SU-DHL-6 (cell line): ENCODE measurements around the gene BIN2.
"Not testable (repeated sequence)": the region's sequence is repeated elsewhere in the genome, so short reads cannot be mapped to it uniquely, and the experiment has no call there.

Experiments
- H2AFZ ChIP-seq: fragments of 200-600 bp; sonication (generic); 2 replicates; pipeline ENCODE4 v1.6.1; 2014; ENCODE audit warnings: low read depth, mild to moderate bottlenecking, moderate library complexity, mixed read lengths, antibody characterized with exemption, low read length; ENCODE audit not compliant: severe bottlenecking
- H3F3A ChIP-seq: fragments of 200-600 bp; shearing (Covaris generic); 2 replicates; pipeline ENCODE4 v1.6.0; 2016; ENCODE audit warnings: antibody characterized with exemption, mild to moderate bottlenecking; ENCODE audit not compliant: insufficient read depth
- H3K27ac ChIP-seq: fragments of 200-600 bp; sonication (generic); 2 replicates; pipeline ENCODE4 v1.5.1; 2016; ENCODE audit warnings: low read depth, mild to moderate bottlenecking, low read length, moderate library complexity, mixed read lengths
- H3K27me3 ChIP-seq: fragments of 200-600 bp; sonication (generic), shearing (Covaris generic); 2 replicates; pipeline ENCODE4 v1.6.0; 2014; ENCODE audit warnings: mild to moderate bottlenecking, low read length
- H3K36me3 ChIP-seq: fragments of 200-600 bp; sonication (generic); 2 replicates; pipeline ENCODE4 v1.6.1; 2014; ENCODE audit warnings: mild to moderate bottlenecking, low read length, mixed read lengths
- H3K4me2 ChIP-seq: fragments of 300-600, 200-600 bp; shearing (Covaris generic), sonication (generic); 2 replicates; pipeline ENCODE4 v1.6.0; 2014; ENCODE audit warnings: low read length, low read depth, mild to moderate bottlenecking; ENCODE audit not compliant: poor library complexity, severe bottlenecking
- H3K4me3 ChIP-seq: fragments of 200-600 bp; sonication (generic); 2 replicates; pipeline ENCODE4 v1.5.1; 2014; ENCODE audit warnings: antibody characterized with exemption, low read length, mild to moderate bottlenecking, mixed read lengths; ENCODE audit not compliant: insufficient read depth, poor library complexity, severe bottlenecking
- H3K79me2 ChIP-seq: fragments of 200-600 bp; sonication (generic); 2 replicates; pipeline ENCODE4 v1.6.1; 2014; ENCODE audit warnings: mild to moderate bottlenecking, low read length, moderate library complexity; ENCODE audit not compliant: insufficient read depth
- H3K9ac ChIP-seq: fragments of 200-600 bp; sonication (generic); 2 replicates; pipeline ENCODE4 v1.7.0; 2014; ENCODE audit warnings: mild to moderate bottlenecking, low read length
- H3K9me2 ChIP-seq: fragments of 200-600 bp; sonication (generic); replicated peaks from 2 replicates; pipeline ENCODE4 v1.6.1; 2014; ENCODE audit warnings: low read length; ENCODE audit not compliant: insufficient read depth
- H3K9me3 ChIP-seq: fragments of 200-600 bp; sonication (generic); 2 replicates; pipeline ENCODE4 v1.6.1; 2014; ENCODE audit warnings: low read length, mixed read lengths; ENCODE audit not compliant: insufficient read depth
- H4K20me1 ChIP-seq: fragments of 200-600 bp; sonication (generic); 2 replicates; pipeline ENCODE4 v1.6.1; 2014; ENCODE audit warnings: low read depth, mild to moderate bottlenecking, antibody characterized with exemption, low read length, moderate library complexity, mixed read lengths
- EZH2phosphoT487 ChIP-seq: fragments of 200-600 bp; sonication (generic), shearing (Covaris generic); conservative IDR thresholded peaks from 2 replicates; pipeline ENCODE4 v1.6.1; 2018; ENCODE audit warnings: mild to moderate bottlenecking, antibody characterized with exemption, low read length, moderate library complexity, mixed read lengths
- TF ChIP-seq, protein P1 (sequence below): fragments of 200-600 bp; sonication (generic); IDR thresholded peaks from one replicate; pipeline ENCODE4 v1.5.1; 2017; ENCODE audit warnings: antibody characterized with exemption, mild to moderate bottlenecking, low read length, moderate library complexity; ENCODE audit not compliant: insufficient read depth, poor library complexity, severe bottlenecking

Gene BIN2

DNA sequence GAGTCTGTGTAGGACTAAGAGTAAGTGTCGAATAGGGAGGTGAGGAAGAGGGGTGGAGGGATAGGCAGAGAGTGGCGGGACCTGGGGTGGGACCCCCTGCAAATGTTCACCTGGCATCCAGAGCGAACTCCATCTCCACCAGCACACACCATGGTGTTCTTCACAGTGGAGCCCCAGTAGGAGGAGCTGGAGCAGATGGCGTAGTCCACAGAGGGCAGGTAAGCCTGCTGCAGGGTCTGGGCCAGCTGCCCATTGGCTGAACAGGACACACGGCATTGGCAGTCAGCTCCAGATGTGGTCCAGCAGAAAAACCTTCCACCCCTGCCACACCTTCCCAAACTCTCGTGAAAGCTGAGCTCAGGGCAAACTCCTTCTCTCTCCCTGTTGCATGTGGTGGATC, 15.8 kb upstream of the BIN2 start:
- Histone ChIP-seq H3K9me3 (no peaks in the 10 kb centered on the region), H3K36me3 (no peaks in the 10 kb centered on the region), H3K79me2 (no peaks in the 10 kb centered on the region), H4K20me1 (no peaks in the 10 kb centered on the region), H3F3A (no peaks in the 10 kb centered on the region), H2AFZ (no peak overlapping the region), H3K4me2 (no peak overlapping the region), H3K4me3 (no peak overlapping the region), H3K9ac (no peak overlapping the region), H3K9me2 (no peaks in the 10 kb centered on the region), H3K27me3 (no peaks in the 10 kb centered on the region), H3K27ac (no peak overlapping the region)
- TF ChIP-seq, protein P1, sequence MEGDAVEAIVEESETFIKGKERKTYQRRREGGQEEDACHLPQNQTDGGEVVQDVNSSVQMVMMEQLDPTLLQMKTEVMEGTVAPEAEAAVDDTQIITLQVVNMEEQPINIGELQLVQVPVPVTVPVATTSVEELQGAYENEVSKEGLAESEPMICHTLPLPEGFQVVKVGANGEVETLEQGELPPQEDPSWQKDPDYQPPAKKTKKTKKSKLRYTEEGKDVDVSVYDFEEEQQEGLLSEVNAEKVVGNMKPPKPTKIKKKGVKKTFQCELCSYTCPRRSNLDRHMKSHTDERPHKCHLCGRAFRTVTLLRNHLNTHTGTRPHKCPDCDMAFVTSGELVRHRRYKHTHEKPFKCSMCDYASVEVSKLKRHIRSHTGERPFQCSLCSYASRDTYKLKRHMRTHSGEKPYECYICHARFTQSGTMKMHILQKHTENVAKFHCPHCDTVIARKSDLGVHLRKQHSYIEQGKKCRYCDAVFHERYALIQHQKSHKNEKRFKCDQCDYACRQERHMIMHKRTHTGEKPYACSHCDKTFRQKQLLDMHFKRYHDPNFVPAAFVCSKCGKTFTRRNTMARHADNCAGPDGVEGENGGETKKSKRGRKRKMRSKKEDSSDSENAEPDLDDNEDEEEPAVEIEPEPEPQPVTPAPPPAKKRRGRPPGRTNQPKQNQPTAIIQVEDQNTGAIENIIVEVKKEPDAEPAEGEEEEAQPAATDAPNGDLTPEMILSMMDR, result no peak
- TF ChIP-seq EZH2phosphoT487, result no peak

DNA sequence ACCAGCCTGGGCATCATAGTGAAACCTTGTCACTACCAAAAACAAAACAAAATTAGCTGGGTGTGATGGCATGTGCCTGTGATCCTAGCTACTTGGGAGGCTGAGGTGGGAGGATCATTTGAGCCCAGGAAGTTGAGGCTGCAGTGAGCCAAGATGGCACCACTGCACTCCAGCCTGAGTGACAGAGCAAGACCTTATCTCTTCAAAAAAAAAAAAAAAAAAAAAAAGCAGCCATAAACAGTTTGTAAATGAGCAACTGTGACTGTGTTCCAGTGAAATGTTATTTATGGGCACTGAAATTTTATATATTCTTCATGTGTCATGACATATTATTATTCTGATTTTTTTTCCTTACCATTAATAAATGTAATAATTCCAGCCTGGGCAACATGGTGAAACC, 13.4 kb upstream of the BIN2 start:
- not testable (repeated sequence) for H3K9me2 ChIP-seq, H3F3A ChIP-seq, H2AFZ ChIP-seq, H4K20me1 ChIP-seq, H3K9me3 ChIP-seq, H3K79me2 ChIP-seq, H3K27ac ChIP-seq, H3K27me3 ChIP-seq, H3K4me3 ChIP-seq, H3K9ac ChIP-seq, H3K4me2 ChIP-seq, H3K36me3 ChIP-seq

DNA sequence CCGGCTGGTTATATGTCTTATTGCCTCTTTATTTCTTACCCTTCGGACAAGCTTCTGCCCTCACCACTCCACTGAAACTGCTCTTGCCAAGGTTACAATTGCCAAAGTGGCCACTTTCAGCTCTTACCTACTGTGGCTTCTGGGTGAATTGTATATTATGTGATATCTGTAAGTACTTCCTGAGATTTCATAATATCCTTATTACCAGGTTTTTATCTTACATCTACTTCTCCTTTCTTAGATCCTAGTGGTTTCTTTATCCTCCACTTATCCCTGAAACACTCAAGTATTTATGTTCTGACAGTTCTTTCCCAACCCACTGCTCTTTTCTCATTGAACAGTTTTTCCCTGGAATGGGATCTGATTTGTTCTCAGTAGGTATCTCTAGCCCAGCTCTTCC, 12.0 kb upstream of the BIN2 start:
- no peak overlapping the region for H3K4me3 ChIP-seq
- H3K9me3 ChIP-seq, result no peaks in the 10 kb centered on the region
- H3K4me2 ChIP-seq, result no peak overlapping the region
- no peaks in the 10 kb centered on the region for H3F3A ChIP-seq
- H3K27ac ChIP-seq, result no peak overlapping the region
- H3K79me2 ChIP-seq, result no peaks in the 10 kb centered on the region
- no peaks in the 10 kb centered on the region for H3K36me3 ChIP-seq
- no peaks in the 10 kb centered on the region for H3K9me2 ChIP-seq
- TF ChIP-seq, protein P1, result no peak
- TF ChIP-seq EZH2phosphoT487, result no peak
- no peaks in the 10 kb centered on the region for H4K20me1 ChIP-seq
- no peaks in the 10 kb centered on the region for H3K27me3 ChIP-seq
- no peak overlapping the region for H3K9ac ChIP-seq
- H2AFZ ChIP-seq, result no peak overlapping the region

DNA sequence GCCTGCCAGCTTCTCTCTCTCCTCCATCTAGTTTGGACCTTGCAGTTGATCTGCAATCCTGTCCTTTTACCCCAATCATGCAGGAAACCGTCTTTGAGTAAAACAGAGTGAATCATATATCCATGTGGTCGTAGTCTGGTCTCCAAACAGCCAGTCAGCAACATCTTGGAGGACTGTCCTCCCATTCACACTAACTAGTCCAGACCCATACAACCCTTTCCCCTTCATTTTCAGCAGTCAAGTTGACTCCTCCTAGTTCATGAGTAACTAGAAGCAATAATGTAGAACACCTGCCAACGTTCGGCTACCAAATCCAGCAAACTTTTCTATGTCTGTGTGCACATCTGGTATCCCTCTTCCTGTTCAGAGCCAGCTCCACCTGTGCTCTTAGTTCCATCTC, 10.8 kb upstream of the BIN2 start:
- no peaks in the 10 kb centered on the region for H3K79me2 ChIP-seq

More for the DNA sequence above, 10.8 kb upstream of the BIN2 start:
- H2AFZ ChIP-seq, result no peak overlapping the region
- H3K27ac ChIP-seq, result no peak overlapping the region
- no peak for TF ChIP-seq EZH2phosphoT487
- H3F3A ChIP-seq, result no peaks in the 10 kb centered on the region
- no peaks in the 10 kb centered on the region for H3K27me3 ChIP-seq
- H3K36me3 ChIP-seq, result no peaks in the 10 kb centered on the region
- H4K20me1 ChIP-seq, result no peaks in the 10 kb centered on the region
- no peak overlapping the region for H3K4me2 ChIP-seq
- H3K9me2 ChIP-seq, result no peaks in the 10 kb centered on the region
- H3K9ac ChIP-seq, result no peak overlapping the region
- no peaks in the 10 kb centered on the region for H3K9me3 ChIP-seq
- H3K4me3 ChIP-seq, result no peak overlapping the region
